Stimulated activated CD4-positive, alpha-beta T cell treated with anti-CD3 and anti-CD28 coated beads, Interleukin-4, amount 100 ng/mL, for 48 hours (primary cell): ENCODE results near the gene ADSS1.

Source experiments
- DNase-seq, 2 donors: peaks; one replicate each; pipeline ENCODE4 v3.0.0-alpha.2; 2020; ENCODE audit warnings: low read depth in 2 of 2

ADSS1 gene

DNA sequence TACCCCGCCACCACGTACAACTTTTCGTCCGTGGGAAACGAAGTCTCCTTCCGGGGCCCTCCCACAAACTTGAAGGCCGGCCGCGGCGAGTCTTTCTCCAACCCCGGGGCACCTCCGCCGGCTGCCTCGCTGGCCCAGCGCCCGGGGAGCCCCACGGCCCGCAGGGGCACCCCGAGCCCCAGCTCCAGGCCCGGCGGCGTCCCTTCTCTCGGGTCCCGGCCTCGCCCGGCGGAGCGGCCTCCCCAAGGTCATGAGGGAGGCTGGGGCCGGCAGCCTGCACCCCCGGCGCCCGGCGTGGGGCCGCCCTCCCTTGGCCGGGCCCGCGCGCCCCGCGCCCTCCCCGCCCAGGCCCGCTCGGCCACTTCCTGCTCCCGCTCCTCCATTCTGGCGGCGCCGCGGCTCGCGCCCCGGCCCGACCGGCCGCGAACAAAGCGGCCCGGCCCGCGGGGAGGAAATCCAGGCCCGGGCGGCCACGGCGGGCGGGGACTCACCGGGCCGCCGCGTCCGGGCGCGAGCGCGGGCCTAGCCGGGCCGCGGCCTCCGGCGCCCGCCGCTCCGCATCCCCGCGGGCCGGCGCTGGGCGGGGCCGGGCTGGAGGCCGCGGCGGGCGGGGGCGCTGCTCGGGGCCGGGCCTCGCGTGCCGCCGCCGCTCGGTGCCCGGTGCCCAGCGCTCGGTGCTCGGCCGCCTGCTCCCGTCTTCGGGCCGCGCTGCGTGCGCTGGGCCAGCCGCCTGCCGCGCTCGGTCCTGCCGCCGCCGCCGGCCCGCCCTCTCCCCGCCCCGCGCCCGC is 71.2 kb downstream of the ADSS1 start, which contains the start of gene AKT1:
Gene AKT1 (minus strand): TSS at position 756 of the 788 bp plus-strand sequence. CDS start 3,105 bp downstream, outside the sequence.
- DNase-seq: no peak

DNA sequence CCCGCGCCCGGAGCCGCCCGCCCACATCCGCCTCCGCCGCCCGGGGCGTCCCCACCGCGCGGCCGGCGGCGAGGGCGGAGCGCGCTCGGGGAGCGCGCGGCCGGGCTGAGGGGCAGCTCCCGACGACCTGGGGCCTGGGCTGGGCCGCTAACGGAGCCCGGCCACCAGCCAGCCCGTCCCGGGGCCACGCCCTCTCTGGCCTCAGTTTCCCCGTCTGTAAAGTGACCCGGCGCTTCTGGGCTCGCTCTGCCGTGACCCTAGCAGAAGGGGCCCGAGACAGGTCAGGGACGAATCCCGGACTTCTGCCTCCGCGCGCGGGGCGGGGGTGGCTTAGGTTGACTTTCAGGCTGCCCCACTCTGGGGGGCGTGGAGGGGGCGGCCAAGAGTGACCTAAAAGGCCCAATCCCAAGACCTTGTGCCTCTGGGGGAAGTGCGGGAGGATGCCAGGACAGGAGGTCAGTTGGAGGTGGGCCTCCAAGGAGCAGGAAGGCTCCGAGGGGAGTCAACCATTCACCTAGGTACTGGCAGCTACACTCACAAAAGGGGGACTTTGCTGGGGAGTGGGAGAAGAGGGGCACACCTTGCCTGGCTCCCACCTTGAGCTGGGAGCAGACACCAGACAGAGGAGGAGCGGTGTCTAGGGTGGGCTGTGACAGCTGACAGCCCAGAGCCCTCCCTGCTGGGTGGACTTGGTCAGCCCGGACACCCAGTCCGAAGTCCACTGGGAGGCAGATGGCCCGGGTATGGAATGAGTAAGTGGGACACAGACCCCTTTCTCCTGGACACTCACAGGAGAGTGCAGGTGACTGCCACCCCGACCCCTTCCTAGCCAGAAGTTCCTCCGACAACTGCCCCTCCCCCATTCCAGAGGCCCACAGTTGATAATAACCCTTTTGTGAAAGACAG is 72.0 kb downstream of the ADSS1 start:
- no peak for DNase-seq

GRCh38 chr14:104796687-104797081 is 72.7 kb downstream of the ADSS1 start:
- DNase-seq: no peak
